DND-41 (cell line): ENCODE results near the gene AGAP1.

Source experiments
- EZH2 ChIP-seq: IDR thresholded peaks from 3 replicates; pipeline ENCODE4 v1.6.1; 2012; ENCODE audit warnings: borderline replicate concordance, low read depth, mild to moderate bottlenecking, moderate library complexity, low read length, inconsistent platforms; ENCODE audit not compliant: severe bottlenecking
- TF ChIP-seq, protein P1 (sequence below): IDR thresholded peaks from 2 replicates; pipeline ENCODE4 v1.5.1; 2012; ENCODE audit warnings: borderline replicate concordance, low read length, moderate library complexity, mild to moderate bottlenecking; ENCODE audit not compliant: poor library complexity, severe bottlenecking; ENCODE audit errors: extremely low read depth

DNA sequence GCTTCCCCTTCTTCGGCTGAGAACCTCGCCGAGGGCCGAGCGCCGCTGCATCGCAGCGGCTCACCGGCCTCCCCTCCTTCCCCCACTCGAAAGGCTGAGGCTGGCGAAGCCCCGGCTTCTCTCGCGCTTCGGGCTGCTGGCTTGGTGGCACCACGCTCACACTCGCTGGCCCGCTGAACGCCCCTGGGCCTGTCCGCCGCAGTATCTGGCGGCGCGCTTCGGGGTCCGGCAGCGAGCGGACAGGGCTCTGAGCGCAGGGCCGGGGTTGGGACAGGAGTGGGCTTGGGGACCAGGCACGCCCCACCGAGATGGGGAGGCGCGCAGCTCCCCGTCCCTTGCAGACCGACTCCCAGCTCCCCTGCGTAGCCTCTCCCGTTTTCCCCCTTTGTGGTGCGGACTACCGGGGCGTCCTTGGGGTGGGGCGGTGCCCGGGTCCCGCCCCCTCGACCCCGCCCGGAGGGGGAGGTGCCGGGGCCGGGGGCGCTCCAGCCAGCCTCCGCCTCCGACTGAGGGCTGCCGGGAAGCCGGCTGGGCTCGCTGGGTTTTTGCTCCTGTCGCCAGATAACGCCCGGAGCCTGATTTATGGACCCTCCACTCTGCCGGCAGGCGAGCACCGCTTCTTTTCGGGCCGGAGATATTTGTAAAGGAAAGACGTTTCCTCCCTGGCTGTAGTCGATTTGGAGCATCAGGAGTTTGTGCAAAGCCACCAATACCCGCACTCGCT is 670.5 kb downstream of the AGAP1 start:
- TF ChIP-seq, protein P1, sequence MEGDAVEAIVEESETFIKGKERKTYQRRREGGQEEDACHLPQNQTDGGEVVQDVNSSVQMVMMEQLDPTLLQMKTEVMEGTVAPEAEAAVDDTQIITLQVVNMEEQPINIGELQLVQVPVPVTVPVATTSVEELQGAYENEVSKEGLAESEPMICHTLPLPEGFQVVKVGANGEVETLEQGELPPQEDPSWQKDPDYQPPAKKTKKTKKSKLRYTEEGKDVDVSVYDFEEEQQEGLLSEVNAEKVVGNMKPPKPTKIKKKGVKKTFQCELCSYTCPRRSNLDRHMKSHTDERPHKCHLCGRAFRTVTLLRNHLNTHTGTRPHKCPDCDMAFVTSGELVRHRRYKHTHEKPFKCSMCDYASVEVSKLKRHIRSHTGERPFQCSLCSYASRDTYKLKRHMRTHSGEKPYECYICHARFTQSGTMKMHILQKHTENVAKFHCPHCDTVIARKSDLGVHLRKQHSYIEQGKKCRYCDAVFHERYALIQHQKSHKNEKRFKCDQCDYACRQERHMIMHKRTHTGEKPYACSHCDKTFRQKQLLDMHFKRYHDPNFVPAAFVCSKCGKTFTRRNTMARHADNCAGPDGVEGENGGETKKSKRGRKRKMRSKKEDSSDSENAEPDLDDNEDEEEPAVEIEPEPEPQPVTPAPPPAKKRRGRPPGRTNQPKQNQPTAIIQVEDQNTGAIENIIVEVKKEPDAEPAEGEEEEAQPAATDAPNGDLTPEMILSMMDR: no peak
- TF ChIP-seq EZH2: no peak
